Ishikawa (cell line): ENCODE measurements around the gene NDP.

Experiments
- CEBPB ChIP-seq: IDR thresholded peaks from 2 replicates; pipeline ENCODE4 v1.6.1; 2012
- CREB1 ChIP-seq: IDR thresholded peaks from 2 replicates; pipeline ENCODE4 v1.6.1; 2012; ENCODE audit warnings: low read depth
- EGR1 ChIP-seq: IDR thresholded peaks from 2 replicates; pipeline ENCODE4 v1.6.1; 2012
- EP300 ChIP-seq: IDR thresholded peaks from 2 replicates; pipeline ENCODE4 v1.6.1; 2012; ENCODE audit warnings: borderline replicate concordance
- FOXM1 ChIP-seq: IDR thresholded peaks from 2 replicates; pipeline ENCODE4 v1.6.1; 2012; ENCODE audit warnings: low read depth, borderline replicate concordance
- NFIC ChIP-seq: IDR thresholded peaks from 2 replicates; pipeline ENCODE4 v1.6.1; 2012
- RAD21 ChIP-seq: IDR thresholded peaks from 2 replicates; pipeline ENCODE4 v1.6.1; 2012; ENCODE audit warnings: low read depth
- REST ChIP-seq: IDR thresholded peaks from 2 replicates; pipeline ENCODE4 v1.6.1; 2012; ENCODE audit warnings: low read depth, mild to moderate bottlenecking
- TAF1 ChIP-seq: IDR thresholded peaks from 2 replicates; pipeline ENCODE4 v1.6.1; 2012; ENCODE audit warnings: low read depth, mild to moderate bottlenecking
- TCF12 ChIP-seq: IDR thresholded peaks from 2 replicates; pipeline ENCODE4 v1.6.1; 2012; ENCODE audit warnings: low read depth
- TEAD4 ChIP-seq: IDR thresholded peaks from 2 replicates; pipeline ENCODE4 v1.6.1; 2012
- YY1 ChIP-seq: IDR thresholded peaks from 2 replicates; pipeline ENCODE4 v1.6.1; 2012; ENCODE audit warnings: low read depth
- ZBTB7A ChIP-seq: IDR thresholded peaks from 2 replicates; pipeline ENCODE4 v1.6.1; 2012; ENCODE audit warnings: low read depth
- TF ChIP-seq, protein P1 (sequence below): IDR thresholded peaks from 2 replicates; pipeline ENCODE4 v1.6.1; 2012
- TF ChIP-seq, protein P2 (sequence below): IDR thresholded peaks from 2 replicates; pipeline ENCODE4 v1.6.1; 2012

The NDP gene

DNA sequence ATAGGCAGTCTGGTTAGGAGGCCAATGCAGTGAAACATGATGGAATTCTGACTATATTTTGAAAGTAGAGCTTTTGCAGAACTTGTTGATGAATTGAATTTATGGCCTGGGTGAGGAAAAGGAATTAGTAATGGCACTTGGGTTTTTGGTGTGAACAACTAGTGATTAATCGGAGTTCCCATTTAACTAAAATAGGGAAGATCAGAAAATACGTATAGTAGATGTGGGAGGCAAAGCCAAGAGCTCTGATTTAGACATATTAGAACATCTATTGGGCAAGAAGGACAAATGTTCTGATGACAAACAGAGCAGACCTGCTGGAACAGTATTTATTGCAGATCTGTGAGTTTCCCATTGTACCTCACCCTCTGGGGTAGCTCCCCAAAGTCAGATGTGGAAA lies 12.3 kb upstream of the NDP start:
- TF ChIP-seq TCF12 (no peak), FOXM1 (no peak), EGR1 (no peak), ZBTB7A (no peak), CEBPB (no peak), TEAD4 (no peak), NFIC (no peak), EP300 (no peak), RAD21 (no peak), TAF1 (no peak)
- TF ChIP-seq, protein P1, sequence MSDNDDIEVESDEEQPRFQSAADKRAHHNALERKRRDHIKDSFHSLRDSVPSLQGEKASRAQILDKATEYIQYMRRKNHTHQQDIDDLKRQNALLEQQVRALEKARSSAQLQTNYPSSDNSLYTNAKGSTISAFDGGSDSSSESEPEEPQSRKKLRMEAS = no peak

DNA sequence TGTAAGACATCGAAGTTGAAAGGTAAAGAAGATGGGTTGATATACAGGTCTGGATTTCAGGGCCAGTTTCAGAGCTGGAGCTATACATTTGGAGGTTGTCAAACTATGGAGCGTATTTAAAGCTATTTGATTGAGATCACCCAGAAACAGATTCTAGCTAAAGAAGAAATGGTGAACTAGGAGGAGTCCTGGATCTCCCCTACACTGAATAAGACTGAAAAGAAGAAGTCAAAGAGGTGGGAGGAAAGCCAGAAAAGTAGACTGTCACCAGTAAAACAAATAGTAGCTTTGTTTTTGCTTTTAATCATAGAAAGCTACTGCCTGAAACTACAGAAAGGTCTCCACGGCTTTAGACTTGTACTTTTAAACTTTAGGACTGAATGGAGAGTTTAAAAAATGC lies 5.0 kb upstream of the NDP start:
- TF ChIP-seq TCF12 (no peak), CREB1 (no peak), EP300 (no peak), ZBTB7A (no peak), TAF1 (no peak), EGR1 (no peak), FOXM1 (no peak), REST (no peak), TEAD4 (no peak), RAD21 (no peak), YY1 (no peak), CEBPB (no peak), NFIC (no peak)
- TF ChIP-seq, protein P1 = no peak
- TF ChIP-seq, protein P2, sequence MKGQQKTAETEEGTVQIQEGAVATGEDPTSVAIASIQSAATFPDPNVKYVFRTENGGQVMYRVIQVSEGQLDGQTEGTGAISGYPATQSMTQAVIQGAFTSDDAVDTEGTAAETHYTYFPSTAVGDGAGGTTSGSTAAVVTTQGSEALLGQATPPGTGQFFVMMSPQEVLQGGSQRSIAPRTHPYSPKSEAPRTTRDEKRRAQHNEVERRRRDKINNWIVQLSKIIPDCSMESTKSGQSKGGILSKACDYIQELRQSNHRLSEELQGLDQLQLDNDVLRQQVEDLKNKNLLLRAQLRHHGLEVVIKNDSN = no peak

GRCh38 chrX:43976205-43976604 lies 3.0 kb upstream of the NDP start:
- TF ChIP-seq EGR1 = no peak
- TF ChIP-seq ZBTB7A = no peak
- TF ChIP-seq EP300 = no peak
- TF ChIP-seq TCF12 = no peak
- no peak for TF ChIP-seq FOXM1
- TF ChIP-seq, protein P2 = no peak
- TF ChIP-seq CREB1 = no peak
- TF ChIP-seq TAF1 = no peak
- no peak for TF ChIP-seq RAD21
- no peak for TF ChIP-seq TEAD4
- TF ChIP-seq YY1 = no peak
- TF ChIP-seq CEBPB = no peak
- no peak for TF ChIP-seq NFIC
- no peak for TF ChIP-seq REST
- TF ChIP-seq, protein P1 = no peak

DNA sequence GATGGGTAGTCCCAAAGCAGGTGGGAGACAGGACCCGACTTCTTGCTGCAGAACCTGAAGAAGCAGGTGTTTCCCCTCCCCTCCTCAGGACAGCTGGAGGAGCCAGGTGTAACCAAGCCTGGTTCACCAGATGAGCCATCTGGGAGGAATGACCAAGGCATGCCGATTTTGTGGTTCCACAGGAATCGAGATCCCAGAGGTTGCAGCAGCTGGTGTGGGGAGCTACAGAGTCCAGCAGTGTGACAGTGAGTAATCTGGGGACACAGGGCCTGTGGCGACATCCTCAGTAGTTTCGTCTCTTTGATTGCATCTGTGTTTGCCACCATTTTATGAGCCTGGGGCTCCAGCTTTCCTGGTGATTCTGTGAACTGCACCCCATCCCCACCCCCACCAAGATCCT lies 2.6 kb upstream of the NDP start:
- TF ChIP-seq FOXM1 (no peak), ZBTB7A (no peak), TEAD4 (no peak), NFIC (no peak), REST (no peak)
- TF ChIP-seq, protein P2 = no peak
